DND-41 (cell line): ENCODE results near the gene SSBP1.
"Not testable (repeated sequence)": the region's sequence is repeated elsewhere in the genome, so short reads cannot be mapped to it uniquely, and the experiment has no call there.

Experiments used
- CTCF ChIP-seq: IDR thresholded peaks from 2 replicates; pipeline ENCODE4 v1.5.1; 2012; ENCODE audit warnings: borderline replicate concordance, low read length, moderate library complexity, mild to moderate bottlenecking; ENCODE audit not compliant: poor library complexity, severe bottlenecking; ENCODE audit errors: extremely low read depth
- EZH2 ChIP-seq: IDR thresholded peaks from 3 replicates; pipeline ENCODE4 v1.6.1; 2012; ENCODE audit warnings: borderline replicate concordance, low read depth, mild to moderate bottlenecking, moderate library complexity, low read length, inconsistent platforms; ENCODE audit not compliant: severe bottlenecking

- TF ChIP-seq CTCF, EZH2: not testable (repeated sequence)
These were observed 48.9 kb upstream of the SSBP1 start for GRCh38 chr7:141689072-141689825.
